Trophoblast cell (in vitro differentiated cells and primary cell): ENCODE measurements around the gene HIBADH.

Source experiments
- DNase-seq, 2 donors: peaks; one replicate each; pipeline ENCODE4 v3.0.0-alpha.2; 2016
- H2AFZ ChIP-seq: 2 replicates; pipeline ENCODE4 v1.6.1; 2013; ENCODE audit warnings: low read length, moderate library complexity, mild to moderate bottlenecking; ENCODE audit not compliant: insufficient read depth, poor library complexity
- H2AK5ac ChIP-seq: 2 replicates; pipeline ENCODE4 v1.6.1; 2013; ENCODE audit warnings: mild to moderate bottlenecking, low read length
- H2BK120ac ChIP-seq: 2 replicates; pipeline ENCODE4 v1.6.1; 2013; ENCODE audit warnings: low read length, mild to moderate bottlenecking, moderate library complexity; ENCODE audit not compliant: insufficient read depth, poor library complexity
- H2BK12ac ChIP-seq: 2 replicates; pipeline ENCODE4 v1.6.1; 2013; ENCODE audit warnings: mild to moderate bottlenecking, low read length, moderate library complexity
- H2BK5ac ChIP-seq: 2 replicates; pipeline ENCODE4 v1.6.1; 2013; ENCODE audit warnings: low read length, low read depth, moderate library complexity, mild to moderate bottlenecking; ENCODE audit not compliant: poor library complexity
- H3K14ac ChIP-seq: 2 replicates; pipeline ENCODE4 v1.6.1; 2013; ENCODE audit warnings: mild to moderate bottlenecking, low read length
- H3K18ac ChIP-seq: 2 replicates; pipeline ENCODE4 v1.6.1; 2013; ENCODE audit warnings: mild to moderate bottlenecking, low read length
- H3K23ac ChIP-seq: 2 replicates; pipeline ENCODE4 v1.6.1; 2013; ENCODE audit warnings: low read length
- H3K27ac ChIP-seq: 2 replicates; pipeline ENCODE4 v1.5.1; 2013; ENCODE audit warnings: low read depth, mild to moderate bottlenecking, inconsistent platforms, low read length, moderate library complexity
- H3K27me3 ChIP-seq: 2 replicates; pipeline ENCODE4 v1.6.1; 2013; ENCODE audit warnings: inconsistent platforms, mild to moderate bottlenecking, low read length, moderate library complexity; ENCODE audit not compliant: insufficient read depth
- H3K36me3 ChIP-seq, 2 experiments: 1 replicate in 1 of 2; 2 replicates in 1 of 2; pipeline ENCODE4 v1.6.1; 2013; ENCODE audit warnings: low read length in 2 of 2, mild to moderate bottlenecking in 2 of 2, moderate library complexity in 1 of 2; ENCODE audit not compliant: insufficient read depth in 2 of 2, control insufficient read depth in 1 of 2
- H3K4ac ChIP-seq: 2 replicates; pipeline ENCODE4 v1.6.1; 2013; ENCODE audit warnings: low read depth, mild to moderate bottlenecking, low read length, moderate library complexity
- H3K4me1 ChIP-seq, 2 experiments: 1 replicate in 1 of 2; 2 replicates in 1 of 2; pipeline ENCODE4 v1.6.1; 2013; ENCODE audit warnings: low read length in 2 of 2, mild to moderate bottlenecking in 2 of 2, moderate library complexity in 1 of 2; ENCODE audit not compliant: insufficient read depth in 2 of 2, control insufficient read depth in 1 of 2
- H3K4me2 ChIP-seq: 2 replicates; pipeline ENCODE4 v1.6.1; 2013; ENCODE audit warnings: inconsistent platforms, mild to moderate bottlenecking, low read length, moderate library complexity
- H3K4me3 ChIP-seq: 2 replicates; pipeline ENCODE4 v1.5.1; 2013; ENCODE audit warnings: mild to moderate bottlenecking, low read depth, low read length, inconsistent platforms
- H3K79me1 ChIP-seq: one replicate; pipeline ENCODE4 v1.6.1; 2013; ENCODE audit warnings: low read length
- H3K79me2 ChIP-seq: 2 replicates; pipeline ENCODE4 v1.6.1; 2013; ENCODE audit warnings: low read length, mild to moderate bottlenecking; ENCODE audit not compliant: control insufficient read depth, insufficient read depth, poor library complexity
- H3K9ac ChIP-seq: 2 replicates; pipeline ENCODE4 v1.6.1; 2013; ENCODE audit warnings: mild to moderate bottlenecking, low read length
- H3K9me3 ChIP-seq: 2 replicates; pipeline ENCODE4 v1.6.1; 2013; ENCODE audit warnings: low read depth, mild to moderate bottlenecking, control low read depth, inconsistent platforms, low read length; ENCODE audit not compliant: insufficient read depth
- H4K12ac ChIP-seq: 2 replicates; pipeline ENCODE4 v1.6.1; 2013; ENCODE audit warnings: low read depth, mild to moderate bottlenecking, low read length, moderate library complexity
- H4K8ac ChIP-seq: 2 replicates; pipeline ENCODE4 v1.6.1; 2013; ENCODE audit warnings: low read depth, mild to moderate bottlenecking, low read length, moderate library complexity
- H4K91ac ChIP-seq: one replicate; pipeline ENCODE4 v1.6.1; 2013; ENCODE audit warnings: low read depth, mild to moderate bottlenecking, low read length, moderate library complexity
- WGBS: extraction: QIAGEN DNeasy Blood & Tissue Kit; methylation state at CpG from one replicate; pipeline ENCODE4 v1.1.7; 2013; ENCODE audit warnings: missing lambda C conversion rate; ENCODE audit not compliant: insufficient read length, insufficient coverage; ENCODE audit errors: extremely low coverage; 5-methylcytosine and 5-hydroxymethylcytosine counted together

HIBADH gene

DNA sequence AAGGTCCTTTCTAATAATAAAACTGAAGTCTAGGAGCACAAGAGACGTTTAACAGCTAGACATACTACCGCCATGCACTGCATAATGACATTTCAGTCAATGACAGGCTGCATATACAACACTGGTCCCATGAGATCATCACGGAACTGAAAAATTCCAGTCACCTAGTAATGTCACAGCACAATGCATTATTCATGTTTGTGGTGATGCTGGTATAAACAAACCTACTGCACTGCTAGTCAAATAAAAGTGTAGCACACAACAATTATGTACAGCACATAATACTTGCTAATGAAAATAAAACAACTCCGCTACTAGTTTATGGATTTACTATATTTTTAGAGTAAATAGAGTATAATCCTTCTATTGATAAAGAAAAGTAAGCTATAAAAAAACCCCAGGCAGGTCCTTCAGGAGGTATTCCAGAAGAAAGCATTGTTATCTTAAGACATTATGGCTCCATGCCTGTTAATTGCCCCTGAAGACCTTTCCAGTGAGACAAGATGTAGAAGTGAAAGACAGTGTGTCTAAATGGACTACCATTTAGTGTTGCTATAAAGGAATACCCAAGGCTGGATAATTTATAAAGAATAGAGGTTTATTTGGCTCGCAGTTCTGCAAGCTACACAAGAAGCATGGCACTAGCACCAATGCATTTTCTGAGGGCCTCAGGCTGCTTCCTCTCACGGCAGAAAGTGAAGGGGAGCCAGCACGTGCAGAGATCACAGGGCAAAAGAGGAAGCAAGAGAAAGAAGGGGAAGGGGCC lies 47.1 kb downstream of the HIBADH start:
- H3K23ac ChIP-seq = no peak overlapping the region
- no peak overlapping the region for H4K8ac ChIP-seq
- H4K91ac ChIP-seq = no peak overlapping the region
- H3K18ac ChIP-seq = no peak overlapping the region
- H3K9me3 ChIP-seq = peaks cover 3% of the 10 kb centered on the region
- no peak overlapping the region for H2AFZ ChIP-seq
- no peak overlapping the region for H3K4ac ChIP-seq
- H3K9ac ChIP-seq = no peak overlapping the region
- H3K27me3 ChIP-seq = no peaks in the 10 kb centered on the region
- no peak overlapping the region for H3K14ac ChIP-seq
- no peak overlapping the region for H3K4me2 ChIP-seq
- H3K79me1 ChIP-seq = no peaks in the 10 kb centered on the region
- H2BK5ac ChIP-seq = no peak overlapping the region
- no peak overlapping the region for H3K27ac ChIP-seq
- no peak overlapping the region for H2AK5ac ChIP-seq
- H3K79me2 ChIP-seq = no peaks in the 10 kb centered on the region
- H3K36me3 ChIP-seq = no peaks in the 10 kb centered on the region
- H3K4me1 ChIP-seq = no peaks in the 10 kb centered on the region
- peak; percentile 41 to 77 for DNase-seq
- no peak overlapping the region for H2BK120ac ChIP-seq
- H3K4me3 ChIP-seq = no peak overlapping the region
- no peak overlapping the region for H4K12ac ChIP-seq
- whole genome bisulfite sequencing = no CpG with 5 or more reads among the region's 7 CpGs
- no peak overlapping the region for H2BK12ac ChIP-seq

DNA sequence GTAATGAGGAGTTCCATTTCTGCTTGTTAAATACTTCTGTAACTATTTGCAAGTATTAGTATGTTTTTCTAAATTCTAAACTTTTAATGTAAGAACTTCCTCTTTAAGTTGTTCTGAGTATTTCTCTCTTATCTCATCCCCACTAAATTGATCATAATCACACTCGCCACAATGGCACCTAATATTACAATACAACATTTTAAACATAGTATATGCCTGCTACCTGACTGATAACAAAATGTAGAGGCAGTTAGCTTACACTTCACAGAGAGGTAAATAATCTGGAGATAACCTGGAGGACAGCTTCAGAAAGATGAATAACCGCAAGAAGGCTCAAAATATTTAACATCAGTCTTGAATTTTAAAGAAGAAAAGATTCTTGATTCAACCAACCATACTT lies 48.6 kb downstream of the HIBADH start:
- H3K4ac ChIP-seq = no peak overlapping the region
- H3K9me3 ChIP-seq = no peaks in the 10 kb centered on the region
- no peak overlapping the region for H3K23ac ChIP-seq
- no peak overlapping the region for H3K14ac ChIP-seq
- no peak overlapping the region for H3K18ac ChIP-seq
- H4K12ac ChIP-seq = no peak overlapping the region
- H4K91ac ChIP-seq = no peak overlapping the region
- H3K27ac ChIP-seq = no peak overlapping the region
- no peak overlapping the region for H3K9ac ChIP-seq
- no peaks in the 10 kb centered on the region for H3K79me2 ChIP-seq
- WGBS = no CpG with 5 or more reads among the region's 2 CpGs
- no peak overlapping the region for H2AFZ ChIP-seq
- no peak overlapping the region for H3K4me2 ChIP-seq
- no peak overlapping the region for H2BK120ac ChIP-seq
- no peak overlapping the region for H4K8ac ChIP-seq
- H3K4me3 ChIP-seq = no peak overlapping the region
- no peak overlapping the region for H2BK12ac ChIP-seq
- H3K27me3 ChIP-seq = no peaks in the 10 kb centered on the region
- DNase-seq = no peak
- H3K79me1 ChIP-seq = no peaks in the 10 kb centered on the region
- H3K36me3 ChIP-seq = no peaks in the 10 kb centered on the region
- no peaks in the 10 kb centered on the region for H3K4me1 ChIP-seq
- no peak overlapping the region for H2AK5ac ChIP-seq
- H2BK5ac ChIP-seq = no peak overlapping the region

DNA sequence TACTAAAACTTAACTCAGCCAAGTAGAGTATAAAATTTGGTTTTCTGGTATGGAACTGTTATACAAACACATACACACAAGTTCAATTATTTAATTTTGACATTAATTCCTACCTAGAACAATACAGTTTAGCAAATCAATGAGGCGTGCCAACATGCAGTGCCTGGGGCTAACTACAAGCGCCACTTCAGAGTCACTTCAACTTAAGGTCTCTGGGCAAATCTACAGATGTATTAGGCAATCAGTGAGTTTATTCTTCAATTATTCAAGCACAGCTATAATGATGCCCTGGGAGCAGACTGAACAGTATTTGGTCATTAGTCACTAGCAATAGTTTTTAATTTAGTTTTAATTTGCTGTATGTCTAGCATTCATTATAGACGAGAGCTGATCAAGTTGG lies 51.6 kb downstream of the HIBADH start:
- no CpG with 5 or more reads among the region's 3 CpGs for WGBS
- H4K12ac ChIP-seq = no peak overlapping the region

DNA sequence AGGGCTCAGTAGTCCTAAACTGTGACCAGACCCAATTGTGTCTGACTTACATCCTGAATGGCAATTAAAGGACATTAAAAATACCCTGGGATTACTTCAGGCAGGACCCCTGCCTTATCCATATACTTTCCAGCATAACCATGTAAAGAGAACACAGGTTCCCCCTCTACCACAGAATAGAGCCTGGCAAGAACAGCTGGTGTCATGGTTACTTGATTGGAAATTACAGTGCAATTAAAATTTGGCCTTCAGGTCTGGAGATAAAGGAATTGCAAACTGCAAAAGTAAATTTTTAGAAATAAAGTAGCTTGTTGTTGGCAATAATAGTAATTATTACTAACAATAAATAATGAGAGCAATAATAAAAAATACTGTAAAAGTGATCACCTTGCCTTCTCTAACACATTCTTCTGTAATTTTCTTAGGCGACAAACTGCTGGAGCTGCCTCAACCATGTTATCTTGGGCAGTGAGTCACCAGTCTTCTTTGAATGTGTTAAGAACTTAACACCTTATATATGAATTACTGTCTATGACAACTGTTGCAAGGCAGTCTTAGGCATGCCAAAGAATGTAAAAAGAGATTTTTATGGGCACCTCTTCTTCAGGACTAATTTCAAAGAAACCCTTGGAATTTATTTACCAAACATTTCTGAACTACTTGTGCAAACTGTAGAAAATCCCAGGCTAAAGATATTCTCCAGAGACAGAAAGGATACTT lies 53.7 kb downstream of the HIBADH start:
- H3K27me3 ChIP-seq = no peaks in the 10 kb centered on the region
- no peak overlapping the region for H3K14ac ChIP-seq
- peaks cover 0 to 1% of the 10 kb centered on the region in 2 experiments for H3K4me1 ChIP-seq
- no peak overlapping the region for H2AFZ ChIP-seq
- H3K79me1 ChIP-seq = no peaks in the 10 kb centered on the region
- no peak overlapping the region for H4K8ac ChIP-seq
- H3K79me2 ChIP-seq = no peaks in the 10 kb centered on the region
- H3K18ac ChIP-seq = no peak overlapping the region
- no peak overlapping the region for H3K4me3 ChIP-seq
- WGBS = no CpG with 5 or more reads among the region's 1 CpG
- H3K27ac ChIP-seq = no peak overlapping the region
- H4K12ac ChIP-seq = no peak overlapping the region
- no peak overlapping the region for H2BK120ac ChIP-seq
- no peaks in the 10 kb centered on the region for H3K9me3 ChIP-seq
- no peak overlapping the region for H3K4ac ChIP-seq
- no peak overlapping the region for H2BK12ac ChIP-seq
- no peak overlapping the region for H3K23ac ChIP-seq
- no peaks in the 10 kb centered on the region for H3K36me3 ChIP-seq
- H3K4me2 ChIP-seq = no peak overlapping the region
- H2AK5ac ChIP-seq = no peak overlapping the region
- DNase-seq = peak in 1 of 2 donors; percentile 13
- no peak overlapping the region for H3K9ac ChIP-seq
- no peak overlapping the region for H2BK5ac ChIP-seq
- H4K91ac ChIP-seq = no peak overlapping the region

More for the DNA sequence above, 51.6 kb downstream of the HIBADH start:
- H4K91ac ChIP-seq = no peak overlapping the region
- no peak overlapping the region for H3K4me2 ChIP-seq
- no peaks in the 10 kb centered on the region for H3K36me3 ChIP-seq
- no peak overlapping the region for H3K14ac ChIP-seq
- no peak overlapping the region for H3K23ac ChIP-seq
- H3K4me1 ChIP-seq = peaks cover 0 to 1% of the 10 kb centered on the region in 2 experiments
- no peak overlapping the region for H3K9ac ChIP-seq
- no peak for DNase-seq
- H3K9me3 ChIP-seq = no peaks in the 10 kb centered on the region
- no peak overlapping the region for H2AFZ ChIP-seq
- H3K4ac ChIP-seq = no peak overlapping the region
- no peaks in the 10 kb centered on the region for H3K79me2 ChIP-seq
- no peak overlapping the region for H3K27ac ChIP-seq
- H2BK12ac ChIP-seq = no peak overlapping the region
- H3K79me1 ChIP-seq = no peaks in the 10 kb centered on the region
- H2BK120ac ChIP-seq = no peak overlapping the region
- no peaks in the 10 kb centered on the region for H3K27me3 ChIP-seq
- no peak overlapping the region for H3K18ac ChIP-seq
- no peak overlapping the region for H2BK5ac ChIP-seq
- no peak overlapping the region for H4K8ac ChIP-seq
- no peak overlapping the region for H2AK5ac ChIP-seq
- no peak overlapping the region for H3K4me3 ChIP-seq
